ENCODE measurements around the gene GPR82. TPM values are rescaled to one million over a fixed set of nuclear protein-coding genes. Genes with fewer than 3 reads are reported as not detected.
"Not testable (repeated sequence)": the region's sequence is repeated elsewhere in the genome, so short reads cannot be mapped to it uniquely, and the experiment has no call there.

The GPR82 gene
- polyA plus RNA-seq, 4 donors = 0.09 to 0.18 (median 0.18) TPM; not detected in 1

DNA sequence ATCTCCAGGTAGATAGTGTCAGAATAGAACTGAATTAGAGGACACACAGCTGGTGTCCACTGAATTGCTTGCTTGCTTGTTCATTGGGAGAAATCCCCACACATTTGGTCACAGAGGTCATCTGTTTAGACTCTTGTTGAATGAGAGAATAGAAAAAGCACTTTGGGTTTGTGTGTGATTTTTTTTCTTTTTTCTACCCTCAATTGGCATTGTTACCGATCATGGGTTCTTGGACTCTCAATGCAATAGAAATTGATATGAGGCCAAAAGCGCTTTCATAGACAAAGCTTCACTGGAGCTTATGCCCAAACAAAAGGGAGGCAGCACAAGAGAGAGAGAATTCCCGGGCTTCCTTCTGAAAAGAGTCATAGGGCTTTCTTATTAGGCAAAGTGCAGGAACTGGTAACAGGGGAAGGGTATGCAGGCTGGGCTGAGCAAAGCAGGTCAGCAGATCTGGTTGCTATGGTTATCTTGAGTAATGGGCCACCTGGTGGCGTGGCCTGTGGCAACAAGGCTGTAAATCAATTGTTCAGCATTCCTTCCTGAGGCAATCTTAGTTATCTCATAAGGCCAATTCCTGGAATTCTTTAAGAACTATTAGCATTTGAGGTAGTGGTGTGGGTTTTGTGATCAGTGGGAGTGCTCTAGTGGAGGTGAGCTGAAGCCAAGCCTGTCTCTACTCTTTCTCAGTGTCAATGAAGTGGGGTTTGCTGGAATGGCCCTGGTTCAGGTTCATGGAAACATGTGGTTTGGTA is 5.3 kb upstream of the GPR82 start:
- DNase-seq (ENCODE audit: low read depth in 4 of 4, low spot score in 3 of 4) = no peak

DNA sequence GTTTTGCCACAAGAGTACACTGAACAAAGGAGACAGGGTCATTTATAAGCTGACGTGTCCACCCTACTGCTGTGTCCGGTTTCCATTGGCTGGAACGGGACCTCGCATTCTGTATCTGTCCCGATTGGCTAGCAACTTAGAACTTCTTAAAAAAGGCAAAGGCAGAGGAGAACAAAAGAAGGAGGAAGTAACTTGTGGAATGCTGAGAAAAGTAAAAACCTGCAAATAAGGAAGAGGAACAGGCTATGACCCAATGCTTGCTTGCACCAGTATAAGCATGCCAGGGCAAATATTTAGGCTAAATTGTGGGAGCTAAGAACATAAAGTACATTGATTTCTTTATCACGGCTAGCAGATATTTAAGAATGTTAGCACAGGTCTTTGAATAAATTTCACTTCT is 4.4 kb upstream of the GPR82 start:
- DNase-seq (ENCODE audit: low read depth in 4 of 4, low spot score in 3 of 4) = not testable (repeated sequence)

DNA sequence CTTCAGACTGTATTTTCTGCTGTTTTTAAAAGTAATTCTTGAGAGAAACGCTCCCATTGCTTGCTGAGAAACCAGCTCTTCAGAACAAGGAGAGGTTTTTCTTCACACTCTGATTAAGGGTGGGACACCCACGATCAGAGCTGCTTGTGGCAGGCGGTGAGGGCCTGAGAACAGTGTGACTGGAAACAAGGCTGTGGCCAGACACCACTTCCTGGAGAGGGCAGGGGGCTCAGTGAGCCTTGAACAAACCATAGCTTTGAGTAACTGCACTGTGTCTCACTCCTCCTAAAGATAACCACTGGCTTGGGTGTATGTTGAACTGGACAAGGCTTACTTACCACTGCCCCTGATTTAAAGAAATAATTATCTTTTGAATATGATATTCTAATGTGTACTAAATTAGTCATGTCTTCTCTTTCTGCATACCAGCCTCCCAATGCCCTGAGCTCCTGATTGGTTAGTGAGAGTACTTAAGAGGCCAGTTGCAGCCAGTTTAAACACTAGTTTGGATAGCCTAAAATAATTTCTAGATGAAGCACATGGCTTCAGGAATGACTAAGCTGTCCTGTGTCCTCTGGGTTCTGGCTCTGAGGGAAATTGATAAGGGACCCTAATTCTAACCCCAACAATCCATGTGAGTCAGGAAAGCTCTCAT is 3.7 kb upstream of the GPR82 start:
- no peak for DNase-seq (ENCODE audit: low read depth in 4 of 4, low spot score in 3 of 4)

DNA sequence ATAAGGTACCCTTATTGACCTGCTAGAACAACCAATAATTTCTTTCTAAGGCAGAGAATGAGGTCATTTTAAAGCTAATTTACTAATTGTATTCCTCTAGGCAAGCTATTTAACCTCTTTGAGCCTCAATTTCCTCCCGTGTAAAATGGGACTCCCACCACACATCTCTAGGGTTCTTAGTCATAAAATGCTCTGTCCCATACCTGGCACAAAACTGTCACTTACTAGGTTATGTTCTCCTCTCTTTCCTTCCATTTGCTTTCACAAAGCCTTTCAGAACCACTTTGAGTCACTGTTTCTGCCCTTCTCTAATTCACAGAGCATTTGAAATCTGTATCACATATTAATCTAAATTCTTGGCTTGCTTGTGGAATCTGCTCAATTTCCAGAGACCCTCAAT is 2.4 kb upstream of the GPR82 start:
- no peak for DNase-seq (ENCODE audit: low read depth in 4 of 4, low spot score in 3 of 4)

DNA sequence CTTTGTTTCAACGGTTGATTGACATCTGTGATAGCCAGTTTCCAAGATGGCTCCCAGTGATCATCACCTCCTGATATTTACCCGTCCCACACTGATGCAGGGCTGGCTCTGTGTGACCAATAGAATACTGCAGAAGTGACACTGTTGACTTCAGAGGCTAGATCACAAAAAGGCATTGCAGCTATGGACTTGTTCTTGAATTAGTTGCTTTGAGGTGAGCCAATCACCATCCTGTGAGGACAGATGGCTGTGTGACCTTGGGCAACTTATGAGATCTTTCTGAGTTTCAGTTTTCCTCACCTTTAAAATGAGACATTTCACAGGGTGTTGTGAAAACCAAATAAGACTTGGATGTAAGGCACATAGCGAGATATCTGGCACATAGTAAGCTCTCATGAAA is 1.8 kb upstream of the GPR82 start:
- no peak for DNase-seq (ENCODE audit: low read depth in 4 of 4, low spot score in 3 of 4)

DNA sequence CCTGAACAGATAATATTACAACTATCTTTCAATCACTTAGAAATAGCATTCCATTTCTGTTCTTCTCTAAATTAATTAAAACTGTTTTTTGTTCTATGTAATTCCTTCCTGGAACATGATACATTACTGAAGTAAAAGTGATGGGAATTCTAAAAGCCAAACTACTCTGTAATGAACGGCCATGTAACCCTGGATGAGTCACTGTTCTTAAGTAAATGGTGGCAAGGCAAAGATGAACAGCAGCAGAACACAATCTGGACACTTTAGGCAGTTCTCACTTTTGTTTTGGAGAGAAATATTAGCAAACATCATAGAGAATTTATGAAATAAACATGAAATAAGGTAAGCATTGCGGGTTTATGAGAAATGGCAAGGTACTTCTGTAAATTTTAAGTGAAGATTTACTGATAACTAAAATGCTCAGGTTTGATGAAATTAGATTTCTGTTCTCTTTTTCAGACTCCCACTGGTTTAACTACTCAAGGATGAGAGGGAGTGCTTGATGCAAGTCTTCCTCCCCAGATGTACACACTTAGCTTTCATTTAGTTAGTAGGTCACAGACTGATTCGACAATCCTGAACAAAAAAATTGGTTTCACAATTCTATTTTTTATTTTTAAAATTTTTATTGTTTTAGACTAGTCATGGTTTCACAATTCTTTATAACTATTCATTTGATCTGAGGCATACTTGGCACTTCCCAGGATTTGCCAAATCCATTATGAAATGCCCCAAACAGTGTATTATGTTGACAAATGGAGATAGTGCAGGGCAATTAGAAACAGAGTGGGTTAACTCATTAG is 964 bp upstream of the GPR82 start:
- DNase-seq (ENCODE audit: low read depth in 4 of 4, low spot score in 3 of 4) = no peak

DNA sequence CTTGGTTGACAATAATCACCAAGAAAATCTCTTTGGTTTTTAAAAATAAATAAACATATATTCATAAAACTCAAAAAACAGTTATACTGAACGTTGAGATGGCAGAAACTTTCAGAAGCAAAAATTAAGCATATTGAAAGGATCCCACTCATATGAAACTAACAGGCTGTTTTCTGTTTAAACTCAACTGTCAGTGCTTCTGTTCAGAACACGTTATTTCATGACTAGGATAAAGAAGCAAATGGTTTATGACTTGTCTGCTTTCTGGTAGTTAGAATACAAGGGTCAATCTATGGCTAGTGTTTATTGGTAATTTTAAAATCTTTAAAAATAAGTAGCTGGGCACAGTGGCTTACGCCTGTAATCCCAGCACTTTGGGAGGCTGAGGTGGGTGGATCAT is 4.1 kb downstream of the GPR82 start:
- no peak for DNase-seq (ENCODE audit: low read depth in 4 of 4, low spot score in 3 of 4)

DNA sequence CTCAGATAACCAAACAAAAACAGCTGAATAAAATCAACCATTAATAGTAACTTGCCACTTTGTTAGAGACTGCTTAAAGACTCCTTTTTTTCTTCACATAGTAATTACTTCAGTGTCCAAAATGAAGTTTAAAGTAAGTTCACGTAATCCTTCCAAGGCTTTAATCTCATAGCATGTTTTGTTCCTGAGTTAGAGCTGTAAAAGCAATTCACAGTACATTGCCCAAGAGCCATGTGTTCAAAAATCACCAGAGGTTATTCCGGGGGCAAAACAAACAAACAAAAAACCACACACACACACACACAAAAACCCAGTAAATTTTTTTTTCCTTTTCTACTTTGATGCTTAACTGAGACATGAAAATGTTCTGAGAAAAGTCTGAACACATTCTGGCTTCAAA is 6.1 kb downstream of the GPR82 start:
- no peak for DNase-seq (ENCODE audit: low read depth in 4 of 4, low spot score in 3 of 4)

DNA sequence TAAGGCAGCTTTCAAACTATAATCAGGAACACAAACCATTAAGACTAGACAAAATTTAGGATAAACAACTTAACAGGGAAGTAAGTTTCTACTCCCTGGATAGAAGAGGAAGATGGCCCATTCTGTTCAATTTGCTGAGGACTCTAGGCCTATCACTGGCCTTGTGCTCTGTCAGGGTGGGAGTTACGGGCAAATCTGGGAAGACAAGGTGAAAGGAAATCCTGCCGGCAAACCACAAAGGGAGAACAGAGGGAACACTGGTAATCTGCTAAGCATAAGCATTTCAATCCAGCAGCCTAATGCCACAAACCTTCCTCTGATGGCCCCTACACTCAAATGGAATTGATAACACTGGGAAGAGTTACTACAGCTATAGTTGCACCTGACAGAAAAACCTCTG is 8.3 kb downstream of the GPR82 start:
- no peak for DNase-seq (ENCODE audit: low read depth in 4 of 4, low spot score in 3 of 4)

DNA sequence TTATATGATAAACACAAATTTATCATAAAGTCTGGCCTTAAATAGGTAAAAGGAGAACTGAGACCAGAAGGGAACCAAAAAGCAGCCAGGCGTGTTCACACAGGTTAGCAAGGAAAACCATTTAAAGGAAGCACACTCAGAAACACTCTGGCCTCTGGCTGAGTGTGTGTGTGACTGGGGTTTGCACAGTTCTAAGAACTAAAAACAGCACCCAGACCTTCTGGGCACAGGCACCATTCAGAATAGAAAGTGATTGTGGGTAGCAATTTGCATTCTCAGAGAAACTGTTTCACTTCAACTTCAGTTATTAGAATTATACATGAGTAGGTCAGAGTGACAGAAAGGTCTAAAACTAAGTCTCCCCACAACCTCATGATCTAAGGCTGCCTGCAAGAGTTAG is 10.0 kb downstream of the GPR82 start:
- no peak for DNase-seq (ENCODE audit: low read depth in 4 of 4, low spot score in 3 of 4)

DNA sequence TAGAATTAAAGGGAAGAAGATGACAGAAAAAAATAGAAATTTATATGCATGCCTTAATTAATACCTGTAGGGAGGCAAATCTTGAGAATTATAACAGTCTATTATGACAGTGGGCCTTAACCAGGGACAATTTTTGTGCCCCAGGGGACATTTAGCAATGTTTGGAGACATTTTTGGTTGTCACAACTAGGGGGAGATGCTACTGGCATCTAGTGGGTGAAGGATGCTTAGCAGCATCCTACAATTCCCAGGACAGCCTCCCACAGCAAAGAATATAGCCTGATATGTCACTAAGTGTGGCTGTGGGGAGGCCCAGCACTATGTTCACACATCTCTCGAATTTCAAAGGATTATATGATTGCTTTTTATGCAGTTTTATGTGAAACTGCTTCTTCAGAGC is 10.5 kb downstream of the GPR82 start:
- no peak for DNase-seq (ENCODE audit: low read depth in 4 of 4, low spot score in 3 of 4)

DNA sequence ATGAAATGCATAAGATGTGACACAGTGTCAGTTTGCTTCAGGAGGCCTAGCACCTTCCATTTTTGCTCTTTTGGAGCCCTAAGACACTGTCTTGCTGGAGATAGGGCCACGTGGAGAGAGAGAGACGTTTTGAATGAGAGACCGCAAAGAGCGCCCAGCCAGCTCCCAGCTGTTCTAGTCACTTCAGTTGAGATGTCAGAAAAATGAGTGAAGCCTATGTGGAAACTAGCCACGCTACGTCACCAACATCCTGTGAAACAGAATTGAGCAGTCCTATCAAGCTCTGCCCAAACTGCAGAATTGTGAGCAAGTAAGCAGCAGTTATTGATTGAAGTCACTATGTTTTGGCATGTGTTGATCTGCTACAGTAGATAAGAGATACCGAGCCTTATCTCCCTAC is 13.1 kb downstream of the GPR82 start:
- no peak for DNase-seq (ENCODE audit: low read depth in 4 of 4, low spot score in 3 of 4)

DNA sequence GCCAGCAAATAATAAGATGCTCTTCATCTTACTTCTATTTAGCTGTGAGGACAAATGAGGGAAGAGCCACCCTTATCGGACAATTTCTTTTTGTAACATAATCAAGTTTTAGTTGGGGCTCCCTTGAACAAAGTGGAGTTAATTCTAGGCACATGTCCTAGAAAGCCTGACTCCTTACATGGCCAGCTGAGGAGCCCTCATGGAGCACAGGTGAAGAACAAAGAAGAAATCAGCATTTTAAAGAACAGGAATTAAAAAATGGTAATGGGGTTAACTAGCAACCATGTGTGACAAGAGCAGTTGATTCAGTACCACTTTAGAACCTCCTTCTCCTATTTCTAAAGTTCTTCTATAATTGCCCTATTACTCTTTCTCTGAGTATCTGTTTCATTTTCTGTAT is 15.9 kb downstream of the GPR82 start:
- no peak for DNase-seq (ENCODE audit: low read depth in 4 of 4, low spot score in 3 of 4)

DNA sequence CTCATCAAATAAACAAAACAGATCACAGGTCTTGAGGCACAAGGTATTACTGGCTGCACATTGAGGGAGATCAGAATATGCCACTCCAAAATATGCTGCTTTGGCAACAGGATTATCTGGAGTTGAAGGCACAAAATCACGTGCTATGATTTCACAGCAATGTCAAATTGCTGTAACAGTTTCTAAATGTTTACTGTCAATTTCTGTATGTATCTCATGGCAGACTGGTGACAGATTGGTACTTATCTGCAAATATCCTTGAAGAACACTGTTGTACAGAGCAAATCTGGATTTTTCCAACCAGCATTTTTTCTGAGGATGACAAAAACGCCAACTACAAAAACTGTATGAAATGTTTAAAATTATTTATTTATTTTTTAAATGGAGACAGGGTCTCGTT is 26.7 kb downstream of the GPR82 start:
- no peak for DNase-seq (ENCODE audit: low read depth in 4 of 4, low spot score in 3 of 4)

DNA sequence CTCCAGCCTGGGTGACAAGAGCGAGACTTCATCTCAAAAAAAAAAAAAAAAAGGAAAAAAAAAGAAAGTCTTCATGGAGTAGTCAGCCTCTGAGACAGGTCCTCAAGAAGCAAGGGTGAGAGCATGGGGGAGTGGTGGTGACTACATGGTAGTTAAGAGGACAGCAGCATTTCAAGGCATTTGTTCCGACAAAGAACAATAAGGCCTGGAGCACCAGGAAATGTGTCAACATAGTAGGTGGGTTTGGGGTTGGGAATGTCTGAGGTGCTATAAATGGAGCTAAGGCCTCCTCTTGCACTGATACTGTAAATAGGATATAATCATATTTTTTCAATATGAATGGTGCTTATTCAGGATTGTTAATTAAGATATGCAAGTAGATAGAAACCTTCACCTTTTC is 34.4 kb downstream of the GPR82 start:
- no peak for DNase-seq (ENCODE audit: low read depth in 4 of 4, low spot score in 3 of 4)

DNA sequence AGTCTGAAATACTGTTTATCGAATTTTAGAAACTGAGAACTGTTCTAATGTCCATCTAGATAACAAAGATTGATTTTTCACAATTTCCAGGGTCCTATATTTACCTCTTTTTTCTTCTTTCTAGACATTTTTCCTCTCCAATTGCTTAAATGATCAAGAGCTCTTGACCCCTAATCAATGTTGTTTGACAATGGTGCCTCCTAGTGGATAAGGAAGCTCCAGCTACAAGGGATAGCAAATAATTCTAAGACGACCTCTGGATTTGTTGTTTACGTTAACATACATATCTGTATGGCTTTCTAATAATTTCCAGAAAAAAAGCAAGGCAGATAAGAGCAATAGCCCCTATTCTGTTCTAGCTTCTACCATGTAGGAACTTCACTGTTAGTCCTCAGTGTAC is 35.8 kb downstream of the GPR82 start:
- no peak for DNase-seq (ENCODE audit: low read depth in 4 of 4, low spot score in 3 of 4)

DNA sequence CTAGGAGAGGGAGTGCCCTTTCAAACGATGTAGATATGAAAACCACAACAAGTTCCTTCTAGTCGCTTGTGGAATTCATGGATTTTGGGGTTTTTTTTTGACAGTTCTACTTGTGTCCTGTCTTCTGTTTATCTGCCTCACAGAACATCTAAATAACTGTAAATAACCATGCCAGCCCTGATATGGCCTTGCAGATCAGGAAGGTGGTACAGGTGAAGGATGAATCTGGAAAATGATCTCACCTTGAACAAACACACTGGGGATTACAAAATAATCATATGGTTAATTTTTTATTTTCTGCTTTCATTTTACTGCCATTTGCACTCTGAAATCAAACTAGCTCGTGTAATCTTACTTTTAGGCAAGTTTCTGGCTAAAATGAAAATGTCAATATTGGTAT is 37.2 kb downstream of the GPR82 start:
- no peak for DNase-seq (ENCODE audit: low read depth in 4 of 4, low spot score in 3 of 4)

DNA sequence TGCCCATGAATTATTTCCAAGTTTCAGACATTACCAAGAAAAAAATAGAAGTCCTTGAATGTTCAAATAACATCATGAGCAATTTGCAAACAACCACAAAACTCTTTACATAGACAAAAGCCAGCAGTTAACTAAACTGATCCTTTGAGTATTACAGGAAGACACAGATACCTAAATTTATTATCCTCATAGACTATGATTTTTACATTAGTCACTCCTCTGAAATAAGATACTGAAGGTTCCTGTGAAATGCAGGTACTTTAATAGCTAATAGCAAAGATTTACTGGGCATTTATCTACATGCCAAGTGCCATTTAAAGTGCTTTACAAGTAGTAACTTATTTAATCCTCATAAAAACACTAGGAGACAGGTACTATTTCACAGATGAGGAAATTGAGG is 37.7 kb downstream of the GPR82 start:
- DNase-seq (ENCODE audit: low read depth in 4 of 4, low spot score in 3 of 4) = no peak

DNA sequence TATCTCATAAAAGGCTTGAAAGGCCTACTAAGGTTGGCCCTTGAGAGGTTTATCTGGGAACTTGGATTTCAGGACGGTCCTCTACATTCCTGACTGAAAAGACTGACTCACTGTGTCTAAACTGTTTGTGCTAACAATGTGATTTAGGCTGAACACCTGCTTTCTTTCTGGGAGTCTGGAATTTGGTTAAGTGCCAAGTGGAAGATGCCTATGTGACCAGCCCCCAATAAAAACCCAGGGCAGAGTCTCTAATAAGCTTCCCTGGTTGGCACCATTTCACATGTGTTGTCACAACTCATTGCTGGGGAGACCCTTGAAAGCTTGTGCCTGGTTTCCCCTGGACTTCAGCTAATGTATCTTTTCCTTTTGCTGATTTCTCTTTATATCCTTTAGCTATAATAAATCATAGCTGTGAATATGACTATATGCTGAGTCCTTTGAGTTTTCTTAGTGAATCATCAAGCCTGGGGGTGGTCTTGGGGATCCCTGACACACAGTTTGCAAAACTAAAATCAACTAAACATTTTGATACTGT is 55.1 kb downstream of the GPR82 start:
- DNase-seq (ENCODE audit: low read depth in 4 of 4, low spot score in 3 of 4) = no peak
